ENCODE measurements around the gene USP34. TPM values are rescaled to one million over a fixed set of nuclear protein-coding genes. Genes with fewer than 3 reads are reported as not detected.

The USP34 gene
- total RNA-seq, 1 experiment from 2014 or later = 91.4 TPM

DNA sequence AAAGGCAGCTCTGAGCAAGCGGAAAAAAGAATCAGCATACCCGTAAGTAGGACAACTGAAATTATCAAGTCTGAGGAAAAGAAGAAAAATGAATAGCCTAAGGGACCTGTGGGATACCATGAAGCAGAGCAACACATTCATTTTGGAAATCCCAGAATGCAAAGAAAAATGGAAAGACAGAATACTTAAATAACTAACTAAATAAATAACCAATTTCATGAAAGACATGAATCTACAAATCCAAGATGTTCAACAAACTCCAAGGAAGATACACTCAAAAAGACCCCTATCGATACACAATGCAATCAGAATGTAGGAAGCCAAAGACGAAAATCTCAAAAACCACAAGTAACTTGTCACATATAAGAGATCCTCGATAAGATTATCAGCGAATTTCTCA is 117.0 kb downstream of the USP34 start:
- TF ChIP-seq, protein P1, sequence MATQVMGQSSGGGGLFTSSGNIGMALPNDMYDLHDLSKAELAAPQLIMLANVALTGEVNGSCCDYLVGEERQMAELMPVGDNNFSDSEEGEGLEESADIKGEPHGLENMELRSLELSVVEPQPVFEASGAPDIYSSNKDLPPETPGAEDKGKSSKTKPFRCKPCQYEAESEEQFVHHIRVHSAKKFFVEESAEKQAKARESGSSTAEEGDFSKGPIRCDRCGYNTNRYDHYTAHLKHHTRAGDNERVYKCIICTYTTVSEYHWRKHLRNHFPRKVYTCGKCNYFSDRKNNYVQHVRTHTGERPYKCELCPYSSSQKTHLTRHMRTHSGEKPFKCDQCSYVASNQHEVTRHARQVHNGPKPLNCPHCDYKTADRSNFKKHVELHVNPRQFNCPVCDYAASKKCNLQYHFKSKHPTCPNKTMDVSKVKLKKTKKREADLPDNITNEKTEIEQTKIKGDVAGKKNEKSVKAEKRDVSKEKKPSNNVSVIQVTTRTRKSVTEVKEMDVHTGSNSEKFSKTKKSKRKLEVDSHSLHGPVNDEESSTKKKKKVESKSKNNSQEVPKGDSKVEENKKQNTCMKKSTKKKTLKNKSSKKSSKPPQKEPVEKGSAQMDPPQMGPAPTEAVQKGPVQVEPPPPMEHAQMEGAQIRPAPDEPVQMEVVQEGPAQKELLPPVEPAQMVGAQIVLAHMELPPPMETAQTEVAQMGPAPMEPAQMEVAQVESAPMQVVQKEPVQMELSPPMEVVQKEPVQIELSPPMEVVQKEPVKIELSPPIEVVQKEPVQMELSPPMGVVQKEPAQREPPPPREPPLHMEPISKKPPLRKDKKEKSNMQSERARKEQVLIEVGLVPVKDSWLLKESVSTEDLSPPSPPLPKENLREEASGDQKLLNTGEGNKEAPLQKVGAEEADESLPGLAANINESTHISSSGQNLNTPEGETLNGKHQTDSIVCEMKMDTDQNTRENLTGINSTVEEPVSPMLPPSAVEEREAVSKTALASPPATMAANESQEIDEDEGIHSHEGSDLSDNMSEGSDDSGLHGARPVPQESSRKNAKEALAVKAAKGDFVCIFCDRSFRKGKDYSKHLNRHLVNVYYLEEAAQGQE (IDR thresholded peaks at IDR 0.05; ENCODE audit: insufficient read depth in 1 of 2, low read depth in 2 of 2, low read length in 1 of 2) = no peak
- TF ChIP-seq SIN3A (IDR thresholded peaks at IDR 0.05; ENCODE audit: borderline replicate concordance, insufficient read depth, low read depth, low read length) (no peak), POLR2AphosphoS5 (IDR thresholded peaks at IDR 0.05; ENCODE audit: low read depth, low read length) (no peak), TCF7L2 (IDR thresholded peaks at IDR 0.05; ENCODE audit: low read depth, low read length) (no peak)
- TF ChIP-seq, protein P2, sequence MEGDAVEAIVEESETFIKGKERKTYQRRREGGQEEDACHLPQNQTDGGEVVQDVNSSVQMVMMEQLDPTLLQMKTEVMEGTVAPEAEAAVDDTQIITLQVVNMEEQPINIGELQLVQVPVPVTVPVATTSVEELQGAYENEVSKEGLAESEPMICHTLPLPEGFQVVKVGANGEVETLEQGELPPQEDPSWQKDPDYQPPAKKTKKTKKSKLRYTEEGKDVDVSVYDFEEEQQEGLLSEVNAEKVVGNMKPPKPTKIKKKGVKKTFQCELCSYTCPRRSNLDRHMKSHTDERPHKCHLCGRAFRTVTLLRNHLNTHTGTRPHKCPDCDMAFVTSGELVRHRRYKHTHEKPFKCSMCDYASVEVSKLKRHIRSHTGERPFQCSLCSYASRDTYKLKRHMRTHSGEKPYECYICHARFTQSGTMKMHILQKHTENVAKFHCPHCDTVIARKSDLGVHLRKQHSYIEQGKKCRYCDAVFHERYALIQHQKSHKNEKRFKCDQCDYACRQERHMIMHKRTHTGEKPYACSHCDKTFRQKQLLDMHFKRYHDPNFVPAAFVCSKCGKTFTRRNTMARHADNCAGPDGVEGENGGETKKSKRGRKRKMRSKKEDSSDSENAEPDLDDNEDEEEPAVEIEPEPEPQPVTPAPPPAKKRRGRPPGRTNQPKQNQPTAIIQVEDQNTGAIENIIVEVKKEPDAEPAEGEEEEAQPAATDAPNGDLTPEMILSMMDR (IDR thresholded peaks at IDR 0.05) = no peak
- peaks cover 5% of the 10 kb centered on the region; the same call in 1 of the 2 replicates for H3K36me3 ChIP-seq (ENCODE audit: control insufficient read depth, insufficient read depth, low read length)
- no TSS peak for BruUV-seq (replicated peaks)
- DNase-seq (ENCODE audit: low read depth, low spot score) (no peak), ATAC-seq (no peak)
- H3K27ac ChIP-seq (ENCODE audit: low read length) = no peak overlapping the region
- H3K4me3 ChIP-seq (ENCODE audit: low read depth in 2 of 2, low read length in 2 of 2) = no peak overlapping the region
- no peaks in the 10 kb centered on the region for H3K27me3 ChIP-seq (ENCODE audit: control insufficient read depth, insufficient read depth, low read length)
- ChIA-PET POLR2A (no interaction called here), CTCF (no interaction called here)
- in situ Hi-C loops (cut with HindIII; ENCODE audit: low pct_unique_long_range_greater_than_20kb, low sequenced_read_pairs) = no loop called here
- intact Hi-C loops (cut with micrococcal nuclease; ENCODE audit: unreplicated experiment) = no loop called here
- H3K9me3 ChIP-seq (ENCODE audit: control insufficient read depth, insufficient read depth, low read depth, low read length) = peaks cover 19% of the 10 kb centered on the region; the same call in 1 of the 2 replicates
- no peaks in the 10 kb centered on the region for H3K4me1 ChIP-seq (ENCODE audit: control insufficient read depth, insufficient read depth, low read length)

DNA sequence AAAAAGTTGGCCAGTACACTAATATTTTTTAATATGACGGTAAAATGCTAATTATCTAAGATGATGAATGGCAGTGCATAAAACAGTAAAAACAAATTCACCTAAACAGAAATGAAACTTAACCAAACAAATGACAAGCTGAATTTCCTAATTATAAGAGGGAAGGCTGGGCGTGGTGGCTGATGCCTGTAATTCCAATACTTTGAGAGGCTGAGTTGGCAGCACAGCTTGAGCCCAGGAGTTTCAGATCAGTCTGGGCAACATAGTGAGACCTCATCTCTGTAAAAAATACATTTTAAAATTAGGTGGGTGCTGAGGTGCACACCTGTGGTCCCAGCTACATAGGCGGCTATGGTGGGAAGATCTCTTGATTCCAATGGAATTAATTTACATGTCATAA is 120.1 kb downstream of the USP34 start:
- in situ Hi-C loops (cut with HindIII; ENCODE audit: low pct_unique_long_range_greater_than_20kb, low sequenced_read_pairs) = no loop called here
- Histone ChIP-seq H3K27ac (ENCODE audit: low read length) (no peak overlapping the region), H3K36me3 (ENCODE audit: control insufficient read depth, insufficient read depth, low read length) (peaks cover 11% of the 10 kb centered on the region; the same call in 1 of the 2 replicates), H3K9me3 (ENCODE audit: control insufficient read depth, insufficient read depth, low read depth, low read length) (peaks cover 19% of the 10 kb centered on the region; the same call in 1 of the 2 replicates), H3K4me1 (ENCODE audit: control insufficient read depth, insufficient read depth, low read length) (no peaks in the 10 kb centered on the region), H3K27me3 (ENCODE audit: control insufficient read depth, insufficient read depth, low read length) (no peaks in the 10 kb centered on the region), H3K4me3 (ENCODE audit: low read depth in 2 of 2, low read length in 2 of 2) (no peak overlapping the region)
- no peak for ATAC-seq
- intact Hi-C loops (cut with micrococcal nuclease; ENCODE audit: unreplicated experiment) = no loop called here
- CTCF ChIA-PET = no interaction called here
- BruUV-seq (replicated peaks) = no TSS peak
- TF ChIP-seq, protein P2 (IDR thresholded peaks at IDR 0.05) = no peak
- TF ChIP-seq SIN3A (IDR thresholded peaks at IDR 0.05; ENCODE audit: borderline replicate concordance, insufficient read depth, low read depth, low read length) (no peak), POLR2AphosphoS5 (IDR thresholded peaks at IDR 0.05; ENCODE audit: low read depth, low read length) (no peak), TCF7L2 (IDR thresholded peaks at IDR 0.05; ENCODE audit: low read depth, low read length) (no peak)
- TF ChIP-seq, protein P1 (IDR thresholded peaks at IDR 0.05; ENCODE audit: insufficient read depth in 1 of 2, low read depth in 2 of 2, low read length in 1 of 2) = no peak
- DNase-seq (ENCODE audit: low read depth, low spot score) = no peak
- POLR2A ChIA-PET = interaction anchor here (0.5 kb wide), 1 partner anchor 90 kb away, joined by 4 read pairs; no protein-coding TSS in a partner anchor
